Fibroblast of skin of back (primary cell): ENCODE data around the gene PLCB1.

Source experiments
- DNase-seq: peaks from one replicate; pipeline ENCODE4 v3.0.0-alpha.2; 2013

PLCB1 gene

DNA sequence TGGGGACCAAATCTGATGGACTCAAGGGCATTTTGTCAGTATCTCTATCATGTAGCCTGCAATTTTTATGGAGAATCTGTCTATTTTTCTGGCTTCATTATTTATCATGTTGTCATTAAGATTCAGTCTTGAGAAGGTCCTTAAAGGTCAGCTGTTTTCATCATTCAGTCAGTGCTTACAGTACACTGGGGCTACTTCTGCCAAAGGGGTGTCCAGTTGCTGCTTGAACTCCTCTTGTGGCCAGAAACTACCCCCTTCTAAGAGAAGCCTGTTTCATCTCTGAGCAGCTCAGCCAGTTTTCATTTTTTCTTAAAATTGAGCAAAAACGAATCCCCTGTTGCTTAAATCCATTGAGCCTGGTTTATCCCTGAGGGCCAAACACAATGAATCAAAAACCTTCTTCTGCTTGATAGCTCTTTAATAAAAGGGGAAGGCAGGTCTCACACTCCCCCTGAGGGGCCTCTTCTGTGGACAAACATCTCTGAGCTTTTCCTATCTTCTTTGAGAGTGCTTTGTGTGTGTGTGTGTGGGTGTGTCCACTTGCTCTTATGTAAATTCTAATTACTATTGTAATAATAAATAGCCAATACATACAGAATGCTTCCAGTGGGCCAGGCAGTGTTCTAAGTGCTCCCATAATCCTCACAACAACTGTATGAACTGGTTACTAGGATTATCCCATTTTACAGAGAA lies 172.2 kb downstream of the PLCB1 start:
- DNase-seq, result no peak

- DNase-seq, result peak; percentile 37
These were observed 173.4 kb downstream of the PLCB1 start for GRCh38 chr20:8305449-8305978.

DNA sequence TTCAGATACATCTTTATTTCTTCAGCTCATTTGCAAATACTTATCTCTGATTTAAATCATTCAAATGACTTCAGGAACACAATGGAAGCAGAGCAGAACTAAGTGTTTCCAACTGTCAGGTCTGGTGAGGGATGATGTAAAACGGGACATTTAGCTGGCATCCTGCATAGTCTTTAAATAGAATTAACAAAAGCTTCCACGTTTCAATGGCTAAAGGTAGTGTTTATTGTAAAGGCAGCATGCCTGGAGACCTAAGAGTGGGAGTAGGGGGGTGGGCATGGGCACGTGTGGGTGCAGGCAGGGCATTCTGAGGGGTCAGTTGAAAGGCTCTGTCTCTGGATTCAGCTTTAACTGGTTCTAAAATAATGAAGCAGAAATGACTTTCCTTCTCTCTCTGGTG lies 174.9 kb downstream of the PLCB1 start:
- DNase-seq, result no peak

DNA sequence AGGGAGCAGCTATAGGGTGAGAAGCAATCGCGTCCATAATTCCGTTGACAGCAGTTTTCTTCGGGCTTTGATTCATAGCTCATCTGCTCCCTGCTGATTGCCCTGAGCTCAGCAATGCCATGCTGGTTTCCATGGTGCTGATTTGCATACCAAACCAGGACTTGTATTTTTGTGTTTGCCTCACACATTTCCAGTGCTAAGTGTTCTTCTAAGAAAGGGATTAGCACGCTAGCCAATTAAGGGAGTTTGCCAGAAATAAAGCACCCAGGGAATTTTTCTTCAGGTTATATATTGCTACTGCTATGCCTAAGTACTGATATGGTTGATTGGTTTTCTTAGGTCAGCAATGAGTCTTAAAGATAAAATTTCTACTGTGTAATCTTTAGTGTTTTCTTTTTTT lies 177.6 kb downstream of the PLCB1 start:
- peak; percentile 74 for DNase-seq

- DNase-seq, result no peak
These were observed 178.6 kb downstream of the PLCB1 start for GRCh38 chr20:8310618-8311017.

- DNase-seq, result no peak
These were observed 181.0 kb downstream of the PLCB1 start for GRCh38 chr20:8313073-8313472.

DNA sequence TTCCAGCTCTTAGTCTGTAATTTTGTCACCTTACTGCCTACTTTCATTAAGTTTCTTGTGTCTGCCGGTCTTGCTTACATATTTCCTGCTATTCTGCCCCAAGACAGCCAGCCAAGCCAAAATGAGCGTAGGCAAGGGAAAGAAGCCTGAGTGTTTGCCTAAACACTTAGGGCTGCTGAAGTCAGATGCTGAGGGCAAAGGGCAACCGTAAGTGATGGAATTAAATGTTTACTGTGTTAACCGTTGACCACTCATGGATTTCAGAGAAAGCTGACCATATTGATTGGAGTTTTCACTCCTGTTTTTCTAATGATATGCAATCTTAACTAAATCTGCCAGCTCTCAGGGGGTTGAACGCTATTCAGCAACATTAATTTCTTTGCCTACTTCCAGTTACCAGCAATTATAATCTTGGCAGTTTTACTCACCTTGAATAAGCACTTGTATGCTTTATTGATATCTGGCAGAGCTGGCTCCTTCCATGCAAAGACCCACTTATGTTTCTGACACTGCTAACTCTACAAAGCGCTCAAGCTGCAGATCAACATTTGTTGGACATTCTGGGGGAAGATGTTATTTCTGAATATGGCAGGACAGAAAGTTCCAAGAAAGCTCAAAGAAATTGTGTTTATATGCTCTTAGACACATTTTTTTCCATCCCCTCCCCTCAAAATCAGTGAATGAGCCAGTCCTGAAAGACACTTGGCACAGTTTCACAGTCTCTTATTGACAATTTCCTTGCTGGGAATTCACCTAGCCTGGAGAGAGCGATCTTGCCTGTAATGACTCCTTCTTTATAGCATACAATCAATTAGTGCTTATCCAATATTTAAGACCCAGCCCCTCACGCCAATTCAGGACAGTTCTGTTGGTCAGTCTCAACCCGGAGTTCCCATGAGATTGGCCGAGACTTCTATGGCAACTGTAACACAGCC lies 183.8 kb downstream of the PLCB1 start:
- DNase-seq, result no peak

GRCh38 chr20:8317448-8317847 lies 185.4 kb downstream of the PLCB1 start:
- DNase-seq, result no peak

DNA sequence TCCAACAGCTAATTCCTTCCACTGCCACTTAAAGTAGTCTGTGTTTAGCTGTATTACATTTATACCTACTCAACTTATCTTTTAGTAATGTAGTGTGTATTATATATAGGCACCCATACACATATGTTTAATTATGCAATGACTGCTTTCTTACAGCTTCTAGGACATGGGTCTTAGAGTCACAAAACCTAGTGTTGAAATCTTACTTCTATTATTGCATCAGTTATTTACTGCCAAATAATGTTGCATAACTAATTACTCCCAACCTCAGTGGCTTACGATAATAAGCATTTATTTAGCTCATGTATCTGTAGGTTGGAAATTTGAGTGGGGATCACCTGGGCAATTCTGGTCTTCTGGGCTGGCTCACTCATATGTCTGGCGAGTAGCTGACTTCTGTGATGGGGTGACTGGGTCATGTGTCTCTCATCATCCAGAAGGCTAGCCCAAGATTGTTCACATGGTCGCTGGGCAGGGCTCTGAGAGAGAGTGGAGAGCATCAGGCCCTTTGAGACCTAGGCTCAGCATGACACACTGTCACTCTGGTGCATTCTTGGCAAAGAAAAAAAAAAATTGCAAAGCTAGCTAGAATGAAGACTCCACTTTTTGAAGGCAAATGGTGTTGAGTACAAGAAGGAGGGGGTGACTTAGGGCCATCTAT lies 187.0 kb downstream of the PLCB1 start:
- DNase-seq, result no peak

DNA sequence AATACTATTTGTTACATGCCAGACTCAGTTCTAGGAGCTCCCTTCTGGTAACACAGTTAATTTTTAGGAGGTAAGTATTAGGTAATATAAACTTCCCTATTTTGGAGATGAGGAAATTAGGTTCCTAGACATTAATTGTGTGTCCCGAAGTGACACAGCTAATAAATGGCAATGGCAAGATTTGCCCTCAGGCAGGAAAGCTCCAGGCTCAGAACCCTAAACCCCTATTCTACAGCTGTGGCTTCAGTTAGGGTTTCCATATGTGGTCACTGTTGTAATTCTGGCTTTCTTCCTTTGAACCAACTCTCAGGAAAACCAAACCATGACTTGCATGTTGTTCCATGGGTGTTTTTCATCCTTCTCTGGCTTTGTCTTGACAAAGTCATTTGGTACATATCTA lies 188.2 kb downstream of the PLCB1 start:
- DNase-seq, result no peak

DNA sequence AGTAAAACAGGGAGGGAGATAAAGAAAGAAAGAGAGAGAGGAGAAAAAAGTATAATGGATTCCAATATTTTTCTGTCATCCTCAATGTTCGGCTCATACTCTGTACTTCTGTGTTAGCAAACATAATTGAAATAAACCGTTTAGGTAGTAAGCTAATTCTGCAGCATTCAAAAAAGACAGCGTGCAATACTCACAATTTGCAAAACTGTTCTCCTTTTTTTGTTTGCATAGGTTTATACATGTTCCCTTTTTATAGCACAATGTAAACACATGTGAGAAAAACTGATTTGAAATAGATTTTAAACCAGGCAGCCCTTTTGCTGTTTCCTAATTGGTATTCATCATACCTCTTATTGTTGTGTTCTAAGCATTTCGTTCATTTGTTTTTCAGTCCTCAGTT lies 188.9 kb downstream of the PLCB1 start:
- no peak for DNase-seq

GRCh38 chr20:8322662-8323217 lies 190.7 kb downstream of the PLCB1 start:
- no peak for DNase-seq

DNA sequence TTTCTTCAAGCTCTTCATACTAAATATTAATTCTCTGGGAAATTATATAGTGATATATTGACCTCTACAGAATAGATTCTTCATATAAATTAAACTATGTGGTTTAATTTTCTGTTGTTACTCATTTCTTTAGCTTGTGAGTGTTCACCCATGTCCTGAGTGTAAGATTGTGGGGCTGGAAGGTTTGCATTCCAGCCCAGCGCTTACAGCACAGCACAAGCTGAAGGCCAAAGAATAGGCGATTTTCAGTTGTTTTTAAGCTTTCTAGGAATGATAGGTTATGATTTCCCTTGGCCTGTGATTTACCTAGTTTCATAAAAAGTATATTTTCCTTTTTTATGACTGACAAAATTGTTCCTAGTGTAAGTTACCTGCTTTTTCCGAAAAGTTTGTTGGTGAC lies 194.1 kb downstream of the PLCB1 start:
- no peak for DNase-seq

DNA sequence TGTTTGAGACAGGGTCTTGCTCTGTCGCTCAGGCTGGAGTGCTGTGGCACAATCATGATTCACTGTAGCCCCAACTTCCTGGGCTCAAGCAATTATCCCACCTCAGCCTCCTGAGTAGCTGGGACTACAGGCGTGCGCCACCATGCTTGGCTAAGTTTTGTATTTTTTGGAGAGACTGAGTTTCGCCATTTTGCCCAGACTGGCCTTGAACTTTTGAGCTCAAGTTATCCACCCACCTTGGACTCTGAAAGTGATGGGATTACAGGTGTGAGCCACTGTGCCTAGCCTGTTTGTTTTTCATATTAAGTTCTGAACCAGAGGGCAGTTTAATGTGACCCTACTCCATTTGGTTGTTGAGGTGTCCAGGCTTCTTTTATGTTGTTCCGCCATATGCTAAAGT lies 194.8 kb downstream of the PLCB1 start:
- DNase-seq, result no peak

DNA sequence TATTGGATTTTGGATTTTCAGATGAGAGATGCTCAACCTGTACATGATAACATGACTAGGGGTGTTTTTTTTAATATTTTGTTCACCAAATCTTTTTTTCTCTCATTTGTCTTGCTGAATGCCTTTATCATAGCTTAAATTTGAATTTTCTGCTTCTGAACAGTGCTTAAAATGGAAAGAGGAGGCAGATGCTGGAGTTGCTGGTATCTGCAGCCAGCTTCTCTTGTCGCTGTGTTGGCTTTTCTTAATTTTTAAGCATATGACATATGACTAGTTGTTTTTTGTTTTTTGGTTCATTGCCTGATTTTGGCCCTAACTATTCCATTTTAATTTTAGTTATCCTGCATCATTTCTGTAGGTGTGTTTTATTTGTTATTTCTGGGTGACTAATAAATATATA lies 196.1 kb downstream of the PLCB1 start:
- no peak for DNase-seq

GRCh38 chr20:8330319-8330784 lies 198.3 kb downstream of the PLCB1 start:
- DNase-seq, result no peak

DNA sequence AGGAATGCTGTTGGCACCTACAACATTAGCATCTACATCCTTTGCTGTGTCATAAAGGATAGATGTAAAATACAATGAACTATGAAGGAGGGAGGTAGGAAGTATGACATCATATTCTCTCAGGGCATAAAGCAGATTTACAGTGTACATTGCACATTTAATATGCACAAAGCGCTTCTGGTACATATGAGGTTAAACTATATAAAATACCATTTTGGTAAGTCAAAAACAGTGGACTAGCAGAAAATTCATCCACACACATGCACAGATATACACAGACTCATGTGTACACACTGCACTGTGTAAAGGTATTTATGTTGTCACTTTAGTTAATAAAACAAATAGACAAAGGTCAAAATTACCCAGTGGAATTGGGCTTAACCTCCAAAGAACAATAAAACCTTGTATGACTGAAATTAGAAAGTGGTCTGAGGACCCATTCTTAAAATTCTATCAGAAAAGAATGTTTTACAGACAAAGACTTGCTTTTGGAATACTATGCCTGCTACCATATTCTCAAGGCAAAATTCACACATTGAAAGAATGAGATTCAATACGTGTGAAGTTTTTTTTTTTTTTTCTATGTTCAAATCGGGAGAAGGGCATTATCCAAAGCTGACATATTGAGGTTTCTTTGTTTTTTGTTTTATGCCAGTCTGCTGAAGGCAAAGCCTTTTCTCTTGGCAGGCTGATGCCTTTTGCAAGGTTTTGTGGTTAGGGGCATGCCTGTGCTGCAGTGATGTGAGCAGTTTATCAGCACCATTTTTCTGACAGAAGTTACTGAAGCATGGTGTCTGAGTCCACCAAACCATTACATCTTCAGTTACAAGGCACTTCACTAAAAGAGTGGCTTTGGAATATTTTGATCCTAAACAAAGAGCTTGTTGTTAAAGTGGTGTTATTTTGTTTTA lies 199.0 kb downstream of the PLCB1 start:
- DNase-seq, result no peak

DNA sequence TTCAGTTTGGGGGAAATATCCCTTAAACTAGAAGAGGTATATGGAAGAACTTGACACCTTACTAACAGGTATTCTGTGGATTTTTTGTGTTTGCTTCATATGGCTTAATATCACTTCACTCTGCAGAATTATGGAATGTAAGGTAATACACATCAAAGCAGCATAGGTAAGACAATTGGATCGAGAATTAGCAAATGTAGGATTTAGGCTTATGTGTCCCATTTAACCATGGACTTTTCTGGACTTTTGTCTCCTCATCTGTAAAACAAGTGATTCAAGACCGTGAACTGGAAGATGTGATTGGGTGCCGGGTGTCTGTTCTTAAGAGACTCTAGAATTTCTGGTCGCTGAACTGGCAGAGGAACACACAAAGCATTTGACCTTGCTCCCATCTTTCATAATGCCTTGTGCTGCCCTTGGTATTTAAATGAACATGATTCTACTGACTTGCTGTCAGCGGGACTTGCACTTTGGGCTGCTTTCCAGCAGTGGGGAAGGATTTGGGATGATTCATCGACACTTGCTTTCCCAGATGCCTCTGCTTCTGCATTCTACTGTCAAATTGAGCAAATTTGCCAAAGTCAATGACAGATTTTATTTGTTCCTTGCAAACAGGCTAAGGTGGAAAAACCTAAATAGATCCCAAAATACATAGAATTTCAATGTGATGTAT lies 199.8 kb downstream of the PLCB1 start:
- DNase-seq, result peak; percentile 81

GRCh38 chr20:8334641-8335040 lies 202.6 kb downstream of the PLCB1 start:
- DNase-seq, result no peak

DNA sequence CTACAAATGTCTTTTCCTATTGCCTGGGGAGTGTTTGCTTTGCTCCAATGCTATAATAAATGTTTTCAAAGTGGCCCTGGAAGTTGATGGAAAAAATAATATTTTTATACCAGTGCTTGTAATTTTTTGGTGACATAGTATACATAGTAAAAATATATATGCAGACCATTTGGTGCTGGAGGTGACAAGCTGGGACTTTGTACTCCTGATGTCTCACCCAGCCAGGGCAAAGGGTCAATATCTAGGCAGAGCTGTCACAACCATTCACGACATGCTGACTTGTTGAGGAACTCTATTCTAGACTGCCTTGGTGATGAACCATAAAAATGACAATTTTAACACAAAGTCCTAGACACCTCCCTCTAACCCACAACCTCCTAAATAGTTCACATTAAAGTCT lies 203.0 kb downstream of the PLCB1 start:
- DNase-seq, result no peak
